Islet precursor cell (in vitro differentiated cells): ENCODE results near the gene NMNAT1.
"Not testable (repeated sequence)": the region's sequence is repeated elsewhere in the genome, so short reads cannot be mapped to it uniquely, and the experiment has no call there.

ENCODE experiments used
- DNase-seq: peaks from one replicate; pipeline ENCODE4 v3.0.0-alpha.2; 2018

NMNAT1 gene

GRCh38 chr1:9942939-9943788 lies at the start of gene NMNAT1, which contains the start of gene LZIC:
Gene NMNAT1, plus strand, starts transcription at chr1:9943475. Its CDS starts 28,599 bp downstream, at chr1:9972074.
Gene LZIC, minus strand, starts transcription at chr1:9943391. Its CDS starts 6,772 bp downstream, at chr1:9936619.
- peak; percentile 96 for DNase-seq

- no peak for DNase-seq
These were observed 49.2 kb upstream of the NMNAT1 start for GRCh38 chr1:9894115-9894514.

GRCh38 chr1:9900142-9901043 lies 42.9 kb upstream of the NMNAT1 start:
- DNase-seq = no peak

GRCh38 chr1:9901148-9902059 lies 41.9 kb upstream of the NMNAT1 start:
- DNase-seq = no peak

- DNase-seq = no peak
These were observed 41.2 kb upstream of the NMNAT1 start for GRCh38 chr1:9902060-9902452.

GRCh38 chr1:9903801-9904527 lies 39.3 kb upstream of the NMNAT1 start:
- no peak for DNase-seq

GRCh38 chr1:9904596-9904995 lies 38.7 kb upstream of the NMNAT1 start:
- DNase-seq = no peak

- DNase-seq = no peak
These were observed 38.3 kb upstream of the NMNAT1 start for GRCh38 chr1:9905010-9905409.

- no peak for DNase-seq
These were observed 36.8 kb upstream of the NMNAT1 start for GRCh38 chr1:9906466-9906865.

- no peak for DNase-seq
These were observed 35.8 kb upstream of the NMNAT1 start for GRCh38 chr1:9907441-9907840.

- no peak for DNase-seq
These were observed 34.4 kb upstream of the NMNAT1 start for GRCh38 chr1:9908871-9909233.

GRCh38 chr1:9909234-9910046 lies 33.8 kb upstream of the NMNAT1 start:
- DNase-seq = no peak

GRCh38 chr1:9910076-9910422 lies 33.2 kb upstream of the NMNAT1 start, which contains the start of gene CTNNBIP1:
Gene CTNNBIP1, minus strand, starts transcription at chr1:9910269. Its CDS starts 38,205 bp downstream, at chr1:9872064.
- no peak for DNase-seq

- peak; percentile 100 for DNase-seq
These were observed 32.7 kb upstream of the NMNAT1 start for GRCh38 chr1:9910423-9911178.

- DNase-seq = no peak
These were observed 30.9 kb upstream of the NMNAT1 start for GRCh38 chr1:9912264-9912936.

GRCh38 chr1:9914610-9914937 lies 28.7 kb upstream of the NMNAT1 start:
- DNase-seq = no peak

- no peak for DNase-seq
These were observed 26.8 kb upstream of the NMNAT1 start for GRCh38 chr1:9916452-9916851.

- DNase-seq = not testable (repeated sequence)
These were observed 25.8 kb upstream of the NMNAT1 start for GRCh38 chr1:9917495-9917894.

- no peak for DNase-seq
These were observed 25.4 kb upstream of the NMNAT1 start for GRCh38 chr1:9917901-9918300.

- DNase-seq = no peak
These were observed 22.7 kb upstream of the NMNAT1 start for GRCh38 chr1:9920606-9921005.
